GM18951 (cell line): ENCODE data around the gene RRP9.
"Not testable (repeated sequence)": the region's sequence is repeated elsewhere in the genome, so short reads cannot be mapped to it uniquely, and the experiment has no call there.

Source experiments
- POLR2A ChIP-seq: IDR thresholded peaks from 4 replicates; pipeline ENCODE4 v1.6.1; 2011; ENCODE audit warnings: mild to moderate bottlenecking; ENCODE audit not compliant: insufficient read length, insufficient read depth; ENCODE audit errors: extremely low read depth
- in situ Hi-C: fragments of 300-500 bp; cut with MboI; formaldehyde crosslinking; loops from one replicate; pipeline ENCODE4 v1.12.0; 2022; ENCODE audit warnings: low sequenced_read_pairs, mixed read lengths, inconsistent platforms; ENCODE audit not compliant: unreplicated experiment

The RRP9 gene

DNA sequence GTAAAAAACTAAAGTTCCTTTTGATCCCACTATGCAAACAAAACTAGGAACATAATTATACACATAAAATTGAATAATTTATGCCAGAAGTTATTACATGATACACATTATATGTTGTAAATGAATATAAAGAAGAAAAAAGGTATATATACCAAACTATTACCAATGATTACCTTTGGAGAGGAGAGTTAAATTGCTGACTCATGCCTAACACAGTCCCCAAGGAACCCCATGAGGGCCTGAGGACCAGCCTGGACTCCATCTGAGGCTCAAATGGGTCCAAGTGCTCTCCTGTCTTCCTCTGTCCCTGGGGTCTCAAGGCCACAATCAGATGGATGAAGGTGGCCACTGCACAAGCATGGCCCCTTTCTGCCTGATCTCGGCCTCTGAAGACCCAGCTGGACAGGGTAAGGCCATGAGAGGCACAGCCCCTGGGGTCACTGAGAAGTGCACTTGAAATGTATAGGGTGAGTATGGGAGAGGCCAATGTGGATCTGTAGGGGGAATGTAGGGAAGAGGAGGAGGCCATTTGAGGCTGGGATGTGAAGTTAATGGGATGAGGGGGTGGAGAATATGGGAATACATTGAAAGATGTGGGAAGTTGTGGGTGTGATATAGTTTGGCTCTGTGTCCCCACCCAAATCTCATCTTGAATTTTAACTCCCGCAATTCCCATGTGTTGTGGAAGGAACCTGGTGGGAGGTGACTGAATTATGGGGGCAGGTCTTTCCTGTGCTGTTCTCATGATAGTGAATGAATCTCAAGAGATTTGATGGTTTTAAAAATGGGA lies 37.5 kb downstream of the RRP9 start:
- in situ Hi-C loops = no loop called here
- no peak for TF ChIP-seq POLR2A

DNA sequence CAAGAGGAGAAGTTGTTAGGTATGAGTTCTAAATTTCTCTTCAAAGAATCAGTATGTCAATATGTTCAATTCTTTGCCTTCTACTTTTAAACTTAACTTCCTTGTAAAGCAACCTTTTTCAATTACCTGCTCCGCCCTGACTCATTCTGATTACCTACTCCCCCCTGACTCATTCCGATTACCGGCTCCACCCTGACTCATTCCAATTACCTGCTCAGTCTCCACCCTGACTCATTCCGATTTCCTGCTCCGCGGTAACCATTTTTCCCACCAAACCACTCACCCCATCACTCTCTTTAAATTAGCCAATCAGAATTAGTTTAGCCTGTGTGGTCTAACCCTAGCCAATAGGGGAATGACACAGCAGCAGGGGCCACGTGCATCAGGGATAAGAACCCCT lies 39.3 kb downstream of the RRP9 start:
- in situ Hi-C loops = not testable (repeated sequence)

DNA sequence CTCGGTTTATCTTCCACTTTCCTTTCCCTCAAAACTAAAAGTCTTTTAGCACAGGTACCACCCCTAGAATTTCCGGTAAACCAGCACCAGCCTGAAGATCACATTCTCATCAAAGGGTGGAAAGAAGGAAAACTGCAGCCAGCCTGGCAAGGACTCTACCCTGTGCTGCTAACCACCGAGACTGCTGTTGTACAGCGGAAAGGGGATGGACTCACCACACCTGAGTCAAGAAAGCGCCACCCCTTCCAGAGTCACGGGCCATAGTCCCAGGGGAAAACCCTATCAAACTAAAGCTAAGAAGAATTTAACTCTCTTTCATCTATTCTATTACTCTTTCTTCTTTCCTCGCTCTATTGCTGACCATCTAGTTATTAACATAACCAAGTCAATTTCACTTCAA lies 41.7 kb downstream of the RRP9 start:
- in situ Hi-C loops = not testable (repeated sequence)

DNA sequence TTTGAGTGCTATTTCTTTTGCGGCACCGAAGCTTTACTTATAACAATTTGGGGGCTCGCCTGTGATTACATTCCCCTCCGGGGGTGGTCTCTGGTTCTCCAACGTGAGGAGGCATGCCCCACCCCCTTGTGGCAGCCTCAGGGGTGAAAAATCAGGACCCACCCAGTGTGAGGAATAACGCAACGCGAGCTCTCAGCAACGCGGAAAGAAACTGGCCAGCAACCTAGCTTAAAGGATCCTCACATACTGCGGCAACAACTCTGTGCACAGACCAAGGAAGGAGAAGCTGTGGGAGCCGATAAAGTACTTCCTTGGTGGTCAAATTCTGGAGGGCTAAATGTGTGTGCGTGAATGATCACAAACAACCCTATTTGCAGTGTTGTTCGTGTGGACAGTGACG lies 44.3 kb downstream of the RRP9 start:
- in situ Hi-C loops = no loop called here
- TF ChIP-seq POLR2A = no peak

DNA sequence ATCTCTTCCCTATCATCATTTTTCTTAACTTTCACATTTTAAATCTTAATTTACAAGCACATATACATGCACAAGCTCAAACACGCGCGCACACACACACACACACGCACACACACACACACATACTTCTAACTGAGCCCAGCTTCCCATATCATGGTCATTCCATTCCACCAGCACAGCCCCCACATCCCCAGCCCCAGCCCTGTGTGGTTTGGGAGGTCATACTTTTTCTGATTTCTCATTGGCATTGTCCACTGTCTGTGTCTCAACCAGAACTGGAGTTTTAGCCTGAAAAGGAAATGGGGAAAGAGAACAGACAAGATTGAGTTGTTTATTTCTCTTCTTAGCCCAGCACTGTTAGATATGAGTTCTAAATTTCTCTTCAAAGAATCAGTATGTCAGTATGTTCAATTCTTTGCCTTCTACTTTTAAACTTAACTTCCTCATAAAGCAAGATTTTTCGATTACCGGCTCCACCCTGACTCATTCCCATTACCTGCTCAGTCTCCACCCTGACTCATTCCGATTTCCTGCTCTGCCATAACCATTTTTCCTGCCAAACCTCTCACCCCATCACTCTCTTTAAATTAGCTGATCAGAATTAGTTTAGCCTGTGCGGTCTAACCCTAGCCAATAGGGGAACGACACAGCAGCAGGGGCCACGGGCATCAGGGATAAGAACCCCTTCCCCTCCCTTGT lies 44.9 kb downstream of the RRP9 start:
- in situ Hi-C loops = no loop called here

GRCh38 chr3:51894939-51895338 lies 46.8 kb downstream of the RRP9 start:
- no peak for TF ChIP-seq POLR2A
- in situ Hi-C loops = no loop called here

More for the DNA sequence above, 44.9 kb downstream of the RRP9 start:
- no peak for TF ChIP-seq POLR2A

DNA sequence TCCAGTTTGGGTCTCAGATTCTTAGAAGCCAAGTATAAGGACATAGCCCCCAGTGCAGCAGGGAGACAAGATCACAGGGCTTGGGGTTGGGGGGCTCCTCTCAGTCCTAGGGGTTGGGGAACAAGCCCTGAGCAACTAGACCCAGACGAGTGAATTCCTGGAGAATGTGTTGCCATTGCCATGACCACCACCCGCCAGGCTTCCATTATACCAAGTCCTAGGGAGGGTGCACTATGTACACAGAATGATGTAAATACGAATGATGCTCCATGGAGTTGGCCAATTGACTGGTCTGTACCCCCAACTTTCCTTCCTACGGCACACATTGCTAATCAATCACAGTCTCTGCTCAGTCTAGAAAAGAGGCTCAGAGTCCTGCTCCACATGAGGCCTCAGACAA lies 47.3 kb downstream of the RRP9 start:
- in situ Hi-C loops = no loop called here

GRCh38 chr3:51891242-51892039 lies 50.3 kb downstream of the RRP9 start:
- no peak for TF ChIP-seq POLR2A
- in situ Hi-C loops = no loop called here

More for the DNA sequence above, 47.3 kb downstream of the RRP9 start:
- TF ChIP-seq POLR2A = no peak

GRCh38 chr3:51888463-51889105 lies 53.1 kb downstream of the RRP9 start:
- in situ Hi-C loops = no loop called here
- no peak for TF ChIP-seq POLR2A

DNA sequence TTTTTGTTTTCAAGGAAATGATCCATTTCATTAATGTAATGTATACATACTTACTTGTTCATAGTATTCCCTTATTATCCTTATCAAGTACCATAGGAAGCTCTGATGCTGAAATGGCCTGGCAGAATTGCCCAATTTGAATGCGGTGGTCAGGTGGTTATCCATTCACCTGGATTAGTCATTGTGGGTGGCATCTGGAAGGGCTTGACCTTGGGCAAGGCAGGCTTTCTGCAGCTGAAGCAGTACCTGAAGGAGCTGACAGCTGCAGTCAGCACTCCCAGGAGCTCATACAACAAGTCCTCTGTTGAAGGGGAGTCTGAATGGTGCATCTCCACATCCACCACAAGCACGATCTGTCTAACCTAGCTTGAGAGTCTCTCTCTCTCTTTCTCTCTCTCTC lies 54.1 kb downstream of the RRP9 start:
- in situ Hi-C loops = no loop called here
- no peak for TF ChIP-seq POLR2A

DNA sequence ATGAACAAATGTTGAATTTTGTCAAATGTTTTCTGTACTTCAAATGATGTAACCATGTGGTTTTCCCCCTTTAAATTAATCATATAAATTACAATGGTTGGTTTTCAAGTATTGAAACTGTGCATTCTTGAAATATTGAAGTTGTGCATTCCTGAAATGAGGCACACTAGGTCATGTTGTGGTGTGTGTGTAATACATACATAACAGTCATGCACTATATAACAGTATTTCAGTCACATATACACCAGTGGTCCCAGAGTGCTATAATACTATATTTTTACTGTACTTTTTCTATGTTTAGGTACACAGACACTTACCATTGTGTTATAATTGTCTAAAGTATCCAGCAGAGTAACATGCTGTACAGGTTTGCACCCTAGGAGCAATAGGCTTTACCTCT lies 55.3 kb downstream of the RRP9 start:
- no peak for TF ChIP-seq POLR2A
- in situ Hi-C loops = no loop called here
